ENCODE data around the gene P2RX5.

Gene P2RX5

GRCh38 chr17:3693141-3693540 is 2.8 kb downstream of the P2RX5 start:
- POLR2A ChIA-PET = interaction anchor here (1.5 kb wide), 1 partner anchor 31 kb away, joined by 3 read pairs; the partner anchor contains the start of gene HASPIN
- CTCF ChIA-PET = no interaction called here
- H3K27ac ChIP-seq (ENCODE audit: extremely low read depth, low read depth, low read length) = no peak overlapping the region
- H3K4me3 ChIP-seq (ENCODE audit: low read depth, low read length) = no peak overlapping the region
- no peaks in the 10 kb centered on the region; the same call in 1 of the 2 replicates for H3K4me1 ChIP-seq (ENCODE audit: control insufficient read depth, insufficient read depth, low read length)
- no peaks in the 10 kb centered on the region for H3K9me3 ChIP-seq (ENCODE audit: control insufficient read depth, insufficient read depth, low read depth, low read length)
- H3K36me3 ChIP-seq (ENCODE audit: control insufficient read depth in 2 of 2, insufficient read depth in 1 of 2, low read length in 2 of 2) = no peaks in the 10 kb centered on the region; a peak in 1 of 3 replicates
- TF ChIP-seq ZSCAN30 (tag by site-specific recombination; IDR thresholded peaks at IDR 0.05) = no peak
- no peak for TF ChIP-seq ZNF132 (tag by site-specific recombination; IDR thresholded peaks at IDR 0.05; ENCODE audit: borderline replicate concordance)
- TF ChIP-seq ZNF843 (tag by site-specific recombination; IDR thresholded peaks at IDR 0.05) = peak; percentile 29; the same call in 1 of the 2 replicates
- no peak for TF ChIP-seq ZNF398 (tag by site-specific recombination; IDR thresholded peaks at IDR 0.05)
- no peak for TF ChIP-seq PRDM6 (tag by site-specific recombination; IDR thresholded peaks at IDR 0.05)
- TF ChIP-seq KLF8 (tag by site-specific recombination; IDR thresholded peaks at IDR 0.05) = 0 out of 2 replicates have a peak, but pooled peaks have one; percentile 18
- peak; percentile 51; the same call in 1 of the 2 replicates for TF ChIP-seq FEZF1 (tag by site-specific recombination; IDR thresholded peaks at IDR 0.05)
- no peak for TF ChIP-seq ZFP37 (tag by site-specific recombination; IDR thresholded peaks at IDR 0.05)
- no peak for TF ChIP-seq ZNF48 (tag by site-specific recombination; IDR thresholded peaks at IDR 0.05)
- no peak for TF ChIP-seq ZNF596 (tag by site-specific recombination; IDR thresholded peaks at IDR 0.05)
- no peak for TF ChIP-seq ZNF623 (tag by site-specific recombination; IDR thresholded peaks at IDR 0.05)
- no peak for TF ChIP-seq EGR2 (tag by site-specific recombination; IDR thresholded peaks at IDR 0.05; ENCODE audit: low read depth)
- TF ChIP-seq ATF2 (tag by site-specific recombination; IDR thresholded peaks at IDR 0.05; ENCODE audit: low read depth) = no peak
- no peak for TF ChIP-seq IKZF3 (tag by site-specific recombination; IDR thresholded peaks at IDR 0.05)
- no peak for TF ChIP-seq ZFP69B (tag by site-specific recombination; IDR thresholded peaks at IDR 0.05)
- no peak for TF ChIP-seq SCRT1 (tag by site-specific recombination; IDR thresholded peaks at IDR 0.05; ENCODE audit: borderline replicate concordance)
- no peak for TF ChIP-seq ZNF341 (tag by site-specific recombination; IDR thresholded peaks at IDR 0.05; ENCODE audit: low read depth)
- no peak for TF ChIP-seq MYNN (tag by site-specific recombination; IDR thresholded peaks at IDR 0.05; ENCODE audit: borderline replicate concordance)
- no peak for TF ChIP-seq ZNF26 (tag by site-specific recombination; IDR thresholded peaks at IDR 0.05)
- 0 out of 2 replicates have a peak, but pooled peaks have one; percentile 15 for TF ChIP-seq SP7 (tag by site-specific recombination; IDR thresholded peaks at IDR 0.05)
- no peak for TF ChIP-seq ZNF133 (tag by site-specific recombination; IDR thresholded peaks at IDR 0.05)
- TF ChIP-seq ZFP41 (tag by site-specific recombination; IDR thresholded peaks at IDR 0.05; ENCODE audit: borderline replicate concordance) = no peak
- no peak for TF ChIP-seq REST (tag by site-specific recombination; IDR thresholded peaks at IDR 0.05)
- TF ChIP-seq ZNF837 (tag by site-specific recombination; IDR thresholded peaks at IDR 0.05) = no peak
- no peak for TF ChIP-seq ZNF704 (tag by site-specific recombination; IDR thresholded peaks at IDR 0.05)
- no peak for TF ChIP-seq GLI4 (tag by site-specific recombination; IDR thresholded peaks at IDR 0.05)

All from HEK293 (cell line).